VCaP (cell line): ENCODE results near the gene GFRA1.

Experiments used
- H3K27ac ChIP-seq: fragments of 450-650 bp; 2 replicates; pipeline ENCODE4 v1.5.1; 2017
- CTCF ChIP-seq: fragments of 450-650 bp; conservative IDR thresholded peaks from 2 replicates; pipeline ENCODE4 v1.5.1; 2017; ENCODE audit warnings: mild to moderate bottlenecking, moderate library complexity

GFRA1 gene

DNA sequence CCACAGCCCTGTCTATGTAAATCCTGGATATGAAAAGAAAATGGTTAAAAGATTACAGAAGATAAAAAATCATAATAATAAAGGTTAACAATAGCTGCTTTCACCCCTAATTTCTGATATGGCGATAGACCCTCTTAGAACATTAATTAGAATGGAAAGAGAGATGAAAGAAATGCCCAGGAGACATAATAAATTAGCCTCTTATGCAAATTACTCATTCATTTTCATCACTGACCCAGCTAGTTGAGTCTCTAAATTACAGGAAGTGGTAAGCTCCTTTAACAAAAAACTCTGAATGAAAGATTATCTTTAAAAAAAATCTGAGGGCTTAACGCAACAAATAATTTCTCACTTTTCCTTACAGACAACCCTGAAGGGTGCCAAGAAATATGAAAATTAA is 12.4 kb downstream of the GFRA1 start:
- TF ChIP-seq CTCF, result no peak

GRCh38 chr10:116259638-116260037 is 13.4 kb downstream of the GFRA1 start:
- no peak overlapping the region for H3K27ac ChIP-seq
- TF ChIP-seq CTCF, result no peak

More for the DNA sequence above, 12.4 kb downstream of the GFRA1 start:
- H3K27ac ChIP-seq, result no peak overlapping the region

DNA sequence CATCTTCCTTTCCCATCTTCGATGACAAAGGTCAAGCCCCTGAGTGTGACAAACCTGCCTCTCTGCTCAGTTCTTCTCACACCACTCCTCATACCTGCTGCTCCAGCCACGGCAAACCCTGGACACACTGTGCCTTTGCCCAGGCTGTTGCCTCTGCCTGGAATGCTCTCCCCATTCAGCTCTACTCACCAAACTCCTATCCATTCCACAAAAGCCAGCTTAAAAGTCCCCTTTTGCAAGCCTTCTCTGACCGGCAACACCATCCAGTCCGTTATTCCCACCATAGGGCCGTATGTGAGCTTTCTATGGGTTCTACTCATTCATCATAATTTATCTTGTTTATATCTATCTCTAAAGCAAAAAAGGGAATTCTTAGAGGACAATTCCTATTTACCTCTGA is 15.2 kb downstream of the GFRA1 start:
- TF ChIP-seq CTCF, result no peak
- H3K27ac ChIP-seq, result no peak overlapping the region

- TF ChIP-seq CTCF, result no peak
- no peak overlapping the region for H3K27ac ChIP-seq
These were observed 16.2 kb downstream of the GFRA1 start for GRCh38 chr10:116256752-116257259.

DNA sequence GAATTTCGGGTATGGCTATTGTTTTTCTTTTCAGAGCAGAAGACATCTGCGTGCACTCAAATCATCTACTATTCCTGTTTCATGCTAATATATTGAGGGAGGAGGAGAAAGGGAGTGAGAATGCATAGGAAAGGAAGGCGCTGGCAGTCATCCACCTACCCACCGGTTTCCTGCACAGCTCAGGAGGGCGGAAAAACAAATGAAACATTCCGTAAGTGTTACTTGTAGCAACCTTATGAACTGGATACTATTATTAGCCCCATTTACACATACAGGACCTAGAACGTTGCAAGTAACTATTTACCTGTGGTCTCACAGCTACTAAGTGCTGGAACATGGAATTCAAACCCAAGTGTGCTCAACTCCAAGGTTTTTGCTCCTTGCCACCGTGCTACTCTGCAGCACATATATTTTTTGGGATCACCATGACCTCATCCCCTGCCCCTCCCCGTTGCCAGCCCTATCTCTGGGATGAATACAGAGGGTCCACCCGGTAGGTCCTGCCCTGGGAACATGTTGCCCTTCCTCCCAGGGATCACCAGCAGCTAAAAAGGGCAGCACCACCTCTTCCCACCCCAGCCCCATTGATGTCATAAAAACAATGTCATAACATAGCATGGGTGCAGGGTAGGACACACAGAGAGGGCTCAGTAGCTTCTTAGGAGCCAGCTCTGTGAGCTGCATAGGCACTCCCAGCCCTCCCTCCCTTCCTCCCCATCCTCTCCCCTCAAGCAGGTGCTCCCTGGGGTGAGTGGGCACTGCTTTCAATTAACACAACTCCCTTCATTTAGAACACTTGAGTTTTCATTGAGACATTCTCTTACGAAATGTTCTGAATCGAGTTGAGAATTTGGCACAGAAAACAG is 16.9 kb downstream of the GFRA1 start:
- no peak for TF ChIP-seq CTCF
- no peak overlapping the region for H3K27ac ChIP-seq

DNA sequence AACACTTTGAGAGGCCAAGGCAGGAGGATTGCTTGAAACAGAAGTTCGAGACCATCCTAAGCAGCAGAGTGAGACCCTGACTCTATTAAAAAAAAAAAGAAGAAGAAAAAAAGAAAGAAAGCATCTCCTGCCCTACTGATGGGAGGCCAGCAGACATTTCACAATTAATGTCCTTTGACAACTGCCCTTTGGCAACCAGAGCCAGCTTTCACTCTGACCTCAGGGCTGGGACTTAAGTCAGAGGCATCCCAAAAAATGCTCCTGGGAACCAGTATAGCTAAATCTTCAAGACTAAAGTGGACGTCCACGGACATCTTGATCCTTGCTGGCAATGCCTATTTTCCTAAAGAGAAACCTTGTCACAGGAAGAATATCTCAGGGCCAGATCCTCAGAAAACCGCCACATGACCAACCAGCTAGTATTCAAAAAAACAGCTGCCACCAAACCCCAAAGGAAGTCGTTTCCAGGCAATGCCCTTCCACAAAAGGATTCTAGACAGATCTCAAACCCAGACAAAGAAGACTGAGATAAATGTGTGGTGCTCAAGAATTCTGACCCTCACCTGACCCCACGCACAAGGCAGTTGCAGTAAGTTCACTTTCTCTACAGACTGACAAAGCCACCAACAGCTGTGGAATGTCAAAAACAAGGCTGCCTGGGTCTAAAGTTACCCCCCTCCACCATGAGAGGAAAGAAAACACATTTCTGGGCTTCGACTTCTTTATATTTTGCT is 18.4 kb downstream of the GFRA1 start:
- TF ChIP-seq CTCF, result no peak
- H3K27ac ChIP-seq, result no peak overlapping the region

- no peak for TF ChIP-seq CTCF
- no peak overlapping the region for H3K27ac ChIP-seq
These were observed 19.3 kb downstream of the GFRA1 start for GRCh38 chr10:116253716-116254115.
